ENCODE results near the gene S100PBP.
"Not testable (repeated sequence)": the region's sequence is repeated elsewhere in the genome, so short reads cannot be mapped to it uniquely, and the experiment has no call there.

The S100PBP gene

DNA sequence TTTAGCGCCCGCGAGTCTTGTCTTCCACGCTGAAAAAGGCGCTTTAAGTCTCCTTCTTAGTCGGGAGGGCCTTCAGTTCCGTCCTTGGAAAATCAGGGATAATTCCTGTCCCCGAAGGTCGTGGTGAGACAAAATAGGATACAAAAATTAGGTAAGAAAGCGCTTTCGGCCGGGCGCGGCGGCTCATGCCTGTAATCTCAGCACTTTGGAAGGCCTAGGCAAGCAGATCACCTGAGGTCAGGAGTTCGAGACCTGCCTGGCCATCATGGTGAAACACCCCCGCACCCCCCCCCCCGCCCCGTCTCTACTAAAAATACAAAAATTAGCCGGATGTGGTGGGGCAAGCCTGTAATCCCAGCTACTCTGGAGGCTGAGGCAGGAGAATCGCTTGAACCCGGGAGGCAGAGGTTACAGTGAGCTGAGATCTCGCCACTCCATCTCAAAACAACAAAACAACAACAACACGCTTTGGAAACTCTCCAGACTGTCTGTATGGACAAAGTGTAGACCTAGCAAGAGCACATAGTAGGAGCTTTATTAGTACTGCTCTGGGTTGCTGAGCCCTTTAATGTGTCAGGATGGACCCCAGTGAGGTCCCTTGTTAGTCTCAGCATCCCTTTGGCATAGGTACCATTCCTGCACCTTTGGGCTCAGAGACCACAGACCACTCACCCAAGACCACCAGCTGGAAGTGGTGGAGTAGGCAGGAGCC lies 84.5 kb downstream of the S100PBP start:
- no peak for DNase-seq

DNA sequence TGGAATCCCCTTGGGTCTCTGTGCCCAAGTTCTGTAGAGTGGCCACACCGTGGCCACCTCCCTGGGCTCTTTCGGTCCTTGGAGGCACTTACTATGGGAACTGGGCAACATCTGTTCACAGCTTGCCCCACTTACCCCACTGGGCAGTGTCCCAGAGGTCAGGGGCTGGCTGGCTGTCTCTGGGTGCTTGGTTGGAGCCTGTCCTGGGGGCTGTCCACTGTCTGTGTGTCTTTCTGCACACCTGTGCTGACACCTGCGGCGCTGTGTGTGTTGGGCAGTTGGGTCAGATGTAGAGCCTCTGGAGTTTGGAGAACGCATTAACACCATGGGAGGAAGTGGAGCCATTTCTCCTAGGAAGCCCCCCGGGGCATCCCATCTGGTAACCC lies 85.1 kb downstream of the S100PBP start:
- DNase-seq = no peak

DNA sequence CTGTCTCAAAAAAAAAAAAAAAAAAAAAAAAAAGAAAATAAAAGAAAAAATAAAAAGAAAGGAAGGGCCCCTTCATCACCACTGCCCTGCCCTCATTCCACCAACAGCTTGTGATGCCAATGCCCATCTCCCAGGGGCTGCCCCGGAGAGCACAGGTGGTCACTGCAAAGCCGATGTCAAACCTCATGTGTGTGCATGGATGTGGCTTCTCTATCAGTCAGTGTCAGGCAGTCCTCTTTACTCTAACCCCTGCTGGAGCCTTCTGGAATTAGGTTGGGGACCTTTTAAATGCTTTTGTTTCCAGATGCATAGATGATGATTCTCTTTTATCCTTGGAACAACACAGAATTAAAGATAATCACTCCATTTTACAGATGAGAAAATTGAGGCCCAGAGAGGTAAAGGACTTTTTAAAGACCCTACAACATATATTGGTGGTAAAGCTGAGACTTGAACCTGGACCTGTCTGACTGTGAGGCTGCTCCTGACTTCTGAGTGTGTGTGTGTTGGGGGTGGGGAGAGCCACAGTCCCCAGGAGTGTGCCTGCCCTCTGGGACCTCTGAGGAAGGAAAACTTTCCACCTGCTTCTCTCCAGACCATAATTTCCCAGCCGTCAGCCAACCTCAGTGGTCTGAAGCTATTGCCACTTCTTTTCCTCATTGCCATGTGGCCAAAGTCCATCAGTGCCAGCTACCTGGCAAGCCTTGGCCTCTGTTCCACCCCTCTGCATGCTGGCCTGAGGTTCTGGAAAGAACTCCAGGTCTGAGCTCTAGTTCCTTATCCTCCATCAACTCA lies 86.7 kb downstream of the S100PBP start:
- no peak for DNase-seq

DNA sequence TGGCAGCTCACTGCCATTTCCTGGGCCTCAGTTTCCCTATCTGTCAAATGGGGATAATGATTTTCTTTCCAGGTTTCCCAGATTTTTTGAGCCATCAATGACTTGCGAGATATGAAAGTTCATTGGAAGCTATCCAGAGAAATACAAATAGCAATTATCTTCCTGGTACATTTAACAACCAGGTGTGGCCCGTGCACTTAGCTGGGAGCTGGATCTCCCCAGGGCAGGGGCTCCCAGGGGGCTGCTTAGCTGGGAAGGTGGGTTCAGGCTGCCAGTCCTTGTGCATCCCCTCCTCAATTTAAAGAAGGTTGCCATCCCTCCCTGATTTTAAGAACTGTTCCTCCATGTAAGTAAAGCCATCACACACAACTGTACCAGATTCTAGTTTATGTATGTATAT lies 87.3 kb downstream of the S100PBP start:
- DNase-seq = no peak

- not testable (repeated sequence) for DNase-seq
Observed at GRCh38 chr1:32905588-32905987, 88.1 kb downstream of the S100PBP start.

- DNase-seq = no peak
Observed at GRCh38 chr1:32906654-32907053, 89.2 kb downstream of the S100PBP start.

GRCh38 chr1:32907435-32907834 lies 90.0 kb downstream of the S100PBP start:
- no peak for DNase-seq

All from activated naive CD4-positive, alpha-beta T cell treated with Interleukin-2 at 50 U/mL for 16 hours (primary cell).